D341Med (cell line): ENCODE results near the gene EMC8.
A peak's percentile ranks its signal among the peaks of the same experiment; 100 is the strongest.
"Not testable (repeated sequence)": the region's sequence is repeated elsewhere in the genome, so short reads cannot be mapped to it uniquely, and the experiment has no call there.

Experiments
- DNase-seq: peaks from one replicate; pipeline ENCODE4 v3.0.0; 2012; ENCODE audit warnings: low spot score

The EMC8 gene

DNA sequence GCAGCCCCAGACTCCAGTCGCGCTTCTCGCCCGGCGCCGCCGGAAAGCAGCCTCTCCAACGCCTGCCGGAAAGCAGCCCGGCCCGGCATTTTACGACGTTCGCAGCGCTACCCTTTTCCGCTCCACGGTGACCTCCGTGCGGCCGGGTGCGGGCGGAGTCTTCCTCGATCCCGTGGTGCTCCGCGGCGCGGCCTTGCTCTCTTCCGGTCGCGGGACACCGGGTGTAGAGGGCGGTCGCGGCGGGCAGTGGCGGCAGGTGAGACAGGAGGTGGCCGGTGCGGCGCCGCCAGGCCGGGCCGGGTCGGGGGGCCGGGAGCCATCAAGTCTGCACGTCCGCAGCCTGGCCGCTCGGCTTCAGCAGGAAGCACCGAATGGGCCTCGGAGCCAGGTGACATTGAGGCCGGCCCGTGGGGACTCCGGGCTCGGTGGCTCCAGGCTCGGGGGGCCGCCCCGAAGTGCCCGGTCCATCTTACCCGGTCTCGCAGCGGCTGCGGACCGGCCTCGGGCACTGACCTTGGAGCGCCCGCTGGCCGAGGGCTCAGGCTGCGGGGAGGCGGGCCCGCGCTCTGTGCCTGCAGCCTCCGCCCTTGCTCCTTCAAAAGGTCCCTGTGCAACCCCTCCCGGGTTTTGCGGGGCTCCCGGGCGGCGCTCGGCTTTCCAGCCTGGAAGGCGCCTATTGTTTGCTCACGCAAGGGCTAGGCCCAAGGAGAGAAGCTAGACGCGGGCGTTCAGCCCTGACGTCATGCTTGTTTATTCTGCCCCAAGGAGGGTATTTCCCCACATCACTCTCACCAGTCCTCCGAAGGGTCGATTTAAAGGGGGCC is at the start of gene EMC8, which contains the start of gene COX4I1:
EMC8 (minus strand) TSS at position 48 of the 824 bp plus-strand sequence. CDS start 249 bp downstream, outside the sequence.
COX4I1 (plus strand) TSS at position 199 of the 824 bp plus-strand sequence. CDS start 1,511 bp downstream, outside the sequence.
- DNase-seq, result peak; percentile 96

DNA sequence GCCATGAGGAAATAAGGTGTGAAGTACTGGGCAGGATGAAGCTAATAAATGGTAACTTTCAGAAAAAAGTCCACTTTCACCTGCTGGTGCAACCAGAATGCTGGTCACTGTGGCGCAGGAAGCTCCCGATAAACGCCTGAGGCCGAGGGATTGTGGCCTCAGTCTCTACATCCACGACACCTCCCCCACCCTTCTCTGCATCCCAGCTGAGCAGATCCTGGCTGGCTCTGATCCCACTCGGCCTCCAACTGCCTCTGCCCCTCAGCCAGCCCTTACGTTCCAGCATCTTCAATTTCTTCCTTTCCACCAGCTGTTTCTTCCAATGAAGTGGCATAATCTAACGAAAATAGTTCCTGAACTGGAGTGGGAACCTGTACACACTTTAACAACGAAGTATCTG is 49.6 kb upstream of the EMC8 start:
- no peak for DNase-seq

DNA sequence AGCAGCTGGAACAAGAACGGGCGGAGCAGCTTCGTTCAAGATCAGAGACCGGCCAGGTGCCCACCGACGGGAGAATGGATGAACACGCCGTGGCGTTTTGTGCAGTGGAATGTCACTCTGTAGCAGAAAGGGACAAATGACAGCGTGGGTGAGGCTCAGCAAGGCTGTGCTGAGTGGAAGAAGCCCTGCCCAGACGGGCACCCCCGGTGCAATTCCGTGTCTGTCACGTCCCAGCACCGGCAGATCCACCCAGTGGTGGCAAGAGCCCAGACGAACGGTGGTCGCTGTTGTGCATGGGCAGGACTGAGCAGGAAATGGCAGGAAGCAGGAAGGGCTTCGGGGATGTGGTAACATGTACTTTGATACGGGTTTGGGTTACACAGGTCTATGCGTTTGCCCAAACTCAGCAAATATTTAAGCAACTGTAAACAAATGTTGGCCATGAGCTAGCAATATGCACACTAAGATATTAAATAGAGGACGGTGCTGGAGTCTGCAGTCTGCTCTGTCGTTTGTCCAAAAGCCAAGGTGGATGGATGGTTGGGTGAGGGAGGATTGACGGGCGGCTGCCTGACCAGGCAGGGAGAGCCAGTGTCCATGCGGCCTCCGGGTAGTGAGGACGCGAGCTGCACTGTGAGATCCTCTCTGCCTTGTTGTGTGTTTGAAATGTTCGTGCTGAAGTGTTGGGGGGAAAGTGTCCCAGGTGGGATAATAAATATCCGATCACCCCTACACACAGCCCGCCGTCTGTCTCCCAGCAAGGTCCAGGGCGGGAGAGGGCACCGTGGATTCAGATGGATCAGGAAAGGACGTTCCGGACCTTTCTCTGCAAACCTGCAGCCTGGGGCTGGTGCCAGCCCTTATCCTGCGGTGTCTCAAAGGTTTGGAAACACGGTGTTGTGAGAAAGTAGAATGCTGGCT is 48.6 kb upstream of the EMC8 start:
- DNase-seq, result no peak

DNA sequence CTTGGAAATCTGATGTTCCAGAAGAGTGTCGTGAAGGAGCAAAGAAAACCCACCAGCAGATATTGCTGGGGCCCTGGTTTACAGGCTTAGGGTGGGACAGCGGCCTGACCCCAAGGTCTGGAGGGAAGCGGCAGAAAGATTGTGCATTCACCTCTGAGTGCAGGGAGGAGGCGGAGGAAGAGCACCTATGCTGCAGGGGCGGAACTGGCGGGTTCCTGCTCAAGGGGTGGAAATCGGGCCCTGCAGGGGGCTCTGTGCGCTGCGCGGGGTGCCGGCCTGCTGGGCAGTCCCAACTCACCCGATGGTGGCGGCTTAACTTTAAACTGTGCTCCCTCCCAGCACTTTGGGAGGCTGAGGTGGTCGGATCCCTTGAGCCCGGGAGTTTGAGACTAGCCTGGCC is 47.7 kb upstream of the EMC8 start:
- no peak for DNase-seq

DNA sequence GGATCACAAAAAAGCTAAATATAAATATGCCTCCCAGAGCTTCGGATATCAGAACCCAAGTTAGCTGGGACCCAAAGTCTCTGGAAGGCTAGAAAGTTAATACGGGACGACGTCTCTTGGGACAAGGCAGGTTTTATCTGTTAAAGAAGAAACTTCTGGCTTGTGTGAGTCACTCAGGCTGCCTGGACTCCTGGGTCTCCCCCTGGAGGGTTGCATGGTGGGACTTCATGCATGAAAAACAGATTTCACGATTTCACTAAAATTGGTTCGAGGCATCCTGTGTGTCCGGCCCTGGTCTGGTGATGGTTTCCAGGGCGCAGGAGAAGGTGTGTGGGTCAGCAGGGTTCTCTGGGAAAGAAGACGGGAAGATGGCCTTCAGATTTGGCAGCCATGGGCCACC is 47.1 kb upstream of the EMC8 start:
- no peak for DNase-seq

DNA sequence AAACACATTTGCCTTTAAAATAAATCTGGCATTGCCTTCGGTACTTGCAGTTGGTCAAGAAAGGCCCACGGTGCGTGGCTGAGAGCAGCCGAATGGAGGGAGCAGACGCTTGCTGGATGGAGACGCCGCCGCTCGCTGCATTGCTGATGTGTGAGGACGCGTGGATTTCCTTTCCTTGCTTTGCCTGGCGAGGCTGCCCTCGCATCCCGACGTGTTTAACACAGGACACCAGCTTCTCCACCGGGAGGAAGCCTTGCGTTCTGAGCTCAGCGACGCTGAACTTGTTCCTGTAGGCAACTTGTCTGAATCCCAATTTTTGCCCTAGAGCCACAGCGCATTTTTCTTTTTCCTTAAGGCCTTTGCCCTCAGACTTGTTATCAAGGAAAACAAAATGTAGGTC is 45.9 kb upstream of the EMC8 start:
- no peak for DNase-seq

DNA sequence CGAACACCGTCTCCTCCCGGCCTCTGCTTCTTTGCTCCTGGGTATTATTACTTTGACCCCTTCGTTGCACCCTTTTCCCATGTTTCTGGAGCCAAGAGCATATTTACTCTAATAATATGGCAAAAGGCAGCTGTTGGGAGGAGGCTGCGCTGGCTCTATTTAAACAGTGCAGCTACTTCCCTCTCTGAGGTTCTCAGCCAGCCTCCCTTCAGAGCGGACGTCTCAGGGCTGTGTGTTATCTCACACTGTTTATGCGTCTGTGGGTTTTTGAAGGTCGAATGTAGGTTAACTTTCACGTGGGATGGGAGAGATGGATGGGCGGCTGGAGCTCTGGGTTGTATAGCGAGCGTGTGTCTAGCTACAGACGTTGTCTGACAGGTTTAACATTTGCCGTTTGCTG is 45.4 kb upstream of the EMC8 start:
- DNase-seq, result no peak

DNA sequence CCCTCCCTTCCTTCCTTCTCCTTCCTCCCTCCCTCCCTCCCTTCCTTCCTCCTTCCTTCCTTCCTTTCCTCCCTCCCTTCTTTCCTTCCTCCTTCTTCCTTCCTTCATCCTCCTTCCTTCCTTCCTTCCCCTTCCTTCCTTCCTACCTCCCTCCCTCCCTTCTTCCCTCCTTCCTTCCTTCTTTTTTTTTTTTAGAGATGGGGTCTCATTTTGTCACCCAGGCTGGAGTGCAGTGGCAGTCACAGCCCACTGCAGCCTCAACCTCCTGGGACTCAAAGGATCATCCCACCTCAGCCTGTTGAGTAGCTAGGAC is 44.8 kb upstream of the EMC8 start:
- DNase-seq, result no peak

DNA sequence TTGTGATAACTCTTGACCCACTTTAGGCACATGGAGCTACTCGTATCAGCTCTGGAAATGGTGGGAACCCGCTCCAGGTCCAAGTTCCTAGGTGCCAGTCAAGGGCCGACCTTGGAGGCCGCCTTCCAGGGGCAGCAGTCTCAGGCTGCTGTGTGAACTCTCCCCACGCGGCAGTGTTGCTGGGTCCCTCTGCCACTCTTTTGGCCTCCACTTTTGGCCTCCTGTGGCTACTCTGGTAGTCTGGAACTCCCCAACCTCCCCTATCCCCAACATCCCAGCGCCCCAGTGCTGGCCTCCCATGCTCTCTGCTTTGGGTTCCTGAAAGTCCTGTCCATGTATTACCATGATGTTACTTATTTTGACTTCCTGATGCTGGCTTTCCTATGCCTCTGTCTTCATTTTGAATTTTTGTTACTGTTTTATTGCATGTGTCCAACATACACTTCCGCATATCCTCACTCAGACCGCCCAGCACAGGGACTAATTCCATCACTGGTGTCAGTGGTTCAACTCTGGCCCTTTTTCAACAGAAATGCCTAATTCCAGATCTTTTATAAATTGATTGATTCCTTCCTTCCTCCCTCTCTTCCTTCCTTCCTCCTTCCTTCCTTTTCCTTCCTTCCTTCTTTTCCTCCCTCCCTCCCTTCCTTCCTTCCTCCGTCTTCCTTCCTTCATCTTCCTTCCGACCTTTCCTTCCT is 44.3 kb upstream of the EMC8 start:
- no peak for DNase-seq

DNA sequence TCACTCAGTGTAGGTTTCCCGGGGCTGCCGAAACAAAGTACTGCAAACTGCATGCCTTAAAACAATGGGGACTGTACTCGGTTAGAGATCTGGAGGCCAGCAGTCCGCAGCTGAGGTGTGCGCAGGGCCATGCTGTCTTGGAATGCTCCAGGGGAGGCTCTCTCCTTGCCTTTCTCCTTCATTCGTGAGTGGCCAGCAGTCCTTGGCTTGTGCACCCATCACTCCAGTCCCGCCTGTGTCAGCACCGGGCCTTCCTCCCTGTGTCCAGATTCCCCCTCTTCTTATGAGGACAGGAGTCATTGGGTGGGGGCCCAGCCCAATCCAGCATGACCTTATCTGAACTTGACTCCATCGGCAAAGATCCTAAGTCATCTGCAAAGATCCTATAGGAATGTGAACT is 43.5 kb upstream of the EMC8 start:
- DNase-seq, result no peak

DNA sequence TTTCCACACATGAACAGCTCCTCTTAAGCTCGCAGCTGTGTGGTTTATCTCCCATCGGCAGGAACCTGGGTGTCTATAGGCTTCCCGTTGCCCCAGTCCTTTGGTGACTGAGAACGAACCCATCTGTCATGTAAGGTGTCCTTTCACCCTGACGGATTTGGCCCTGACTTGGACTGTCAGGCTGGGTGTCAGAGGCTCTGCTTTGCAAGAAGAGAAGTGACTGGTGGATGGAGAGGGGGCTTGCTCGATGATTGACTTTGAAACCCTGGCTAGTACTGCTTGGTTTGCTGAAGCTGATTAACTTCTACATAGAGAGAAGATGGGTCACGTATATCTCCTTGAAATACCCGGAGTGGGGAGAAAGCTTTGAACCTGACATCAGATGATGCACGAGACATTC is 43.1 kb upstream of the EMC8 start:
- DNase-seq, result no peak

DNA sequence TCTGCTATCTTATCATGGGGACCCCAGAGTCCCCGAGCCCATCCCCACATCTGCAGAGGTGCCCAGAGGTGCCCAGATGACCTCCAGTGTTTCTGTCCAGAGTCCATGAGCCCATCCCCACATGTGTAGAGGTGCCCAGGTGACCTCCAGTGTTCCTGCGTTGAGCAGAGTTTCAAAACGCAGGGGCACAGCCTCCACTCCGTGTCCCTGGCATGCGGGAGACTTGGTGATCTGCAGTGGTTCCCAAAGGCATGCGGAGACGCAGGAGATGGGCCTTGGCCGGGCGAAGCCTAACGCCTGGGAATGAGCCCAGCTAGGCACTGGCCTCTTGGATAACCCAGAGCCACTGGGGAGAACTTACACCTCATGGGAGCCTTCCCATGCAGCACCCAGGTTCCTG is 41.5 kb upstream of the EMC8 start:
- no peak for DNase-seq

DNA sequence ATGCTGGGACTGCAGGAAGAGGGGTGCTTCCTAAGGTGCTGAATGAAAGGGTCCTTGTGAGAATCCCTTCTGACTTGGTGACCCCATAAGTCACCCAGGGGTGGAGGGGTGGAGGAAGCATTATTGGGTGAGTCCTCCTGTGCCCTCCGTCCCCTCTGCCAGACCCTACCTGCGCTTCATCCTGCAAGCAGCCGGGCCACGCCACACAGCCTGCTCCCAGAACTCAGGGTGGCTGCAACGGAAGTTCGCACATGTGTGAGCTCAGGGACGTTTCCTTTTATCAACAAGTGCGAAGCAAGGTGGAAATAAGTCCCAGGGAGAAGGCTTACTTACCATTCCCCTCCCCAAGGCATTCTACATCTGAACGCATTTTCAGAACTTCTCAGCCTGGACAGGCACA is 41.1 kb upstream of the EMC8 start:
- DNase-seq, result no peak

DNA sequence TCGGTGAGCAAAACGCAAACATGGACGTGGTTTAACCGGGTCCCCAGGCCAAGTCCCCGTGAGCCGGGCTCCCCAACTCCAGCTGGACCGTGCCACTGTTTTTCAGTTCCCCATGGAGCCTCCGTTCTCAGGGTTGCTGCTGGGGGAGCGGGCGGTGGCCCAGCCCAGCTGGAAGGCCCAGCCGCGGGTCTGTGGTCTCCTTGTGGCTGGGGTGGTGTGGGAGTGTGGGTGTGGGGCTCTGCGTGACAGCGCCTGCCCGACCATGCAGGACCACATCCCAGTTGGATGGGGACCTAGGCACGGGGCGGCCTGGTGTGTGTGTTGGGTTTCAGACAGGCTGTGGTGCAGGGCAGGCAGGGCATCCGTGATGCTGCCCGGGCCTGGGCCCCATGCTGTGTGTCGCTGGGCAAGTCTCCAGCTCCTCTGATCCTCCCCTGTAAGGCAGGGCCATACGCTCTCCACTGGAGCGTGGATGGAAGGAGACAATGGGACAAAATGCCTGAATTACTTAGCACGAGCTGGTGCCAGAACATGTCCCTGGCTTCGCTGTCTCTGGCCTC is 40.4 kb upstream of the EMC8 start:
- DNase-seq, result no peak

DNA sequence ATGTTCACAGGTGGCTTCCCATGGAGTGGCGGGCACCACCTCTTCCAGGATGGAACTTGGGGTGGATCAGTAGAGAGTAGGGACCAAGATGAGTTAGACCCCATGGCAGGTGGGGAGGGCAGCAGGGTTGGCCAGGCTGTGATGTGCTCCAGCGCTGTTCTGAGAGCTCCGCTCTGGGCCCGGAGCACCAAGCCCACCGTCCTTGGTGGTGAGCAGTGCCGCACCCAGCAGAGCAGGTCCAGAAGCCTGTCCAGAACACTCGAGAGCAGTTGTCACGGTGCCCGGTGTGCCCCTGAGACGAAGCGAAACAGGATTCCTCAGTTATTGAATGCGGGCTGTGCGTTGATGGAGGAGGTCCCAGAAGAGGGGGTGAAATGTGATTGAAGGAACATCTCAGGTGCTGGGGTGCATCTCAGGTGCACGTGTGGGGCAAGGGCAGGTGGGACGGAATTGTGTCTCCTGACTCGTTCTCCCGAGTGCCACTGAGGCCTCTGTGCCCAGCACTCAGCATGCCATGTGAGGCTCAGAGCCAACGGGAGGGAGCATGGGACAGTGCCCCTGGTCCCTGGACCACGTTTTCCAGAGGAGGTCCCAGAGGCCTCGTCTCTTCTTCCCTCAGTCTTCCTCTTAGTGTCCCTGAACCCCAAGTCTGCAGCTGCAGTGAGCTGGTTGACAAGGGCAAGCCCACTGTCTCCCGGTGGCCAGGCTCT is 39.7 kb upstream of the EMC8 start:
- DNase-seq, result no peak

DNA sequence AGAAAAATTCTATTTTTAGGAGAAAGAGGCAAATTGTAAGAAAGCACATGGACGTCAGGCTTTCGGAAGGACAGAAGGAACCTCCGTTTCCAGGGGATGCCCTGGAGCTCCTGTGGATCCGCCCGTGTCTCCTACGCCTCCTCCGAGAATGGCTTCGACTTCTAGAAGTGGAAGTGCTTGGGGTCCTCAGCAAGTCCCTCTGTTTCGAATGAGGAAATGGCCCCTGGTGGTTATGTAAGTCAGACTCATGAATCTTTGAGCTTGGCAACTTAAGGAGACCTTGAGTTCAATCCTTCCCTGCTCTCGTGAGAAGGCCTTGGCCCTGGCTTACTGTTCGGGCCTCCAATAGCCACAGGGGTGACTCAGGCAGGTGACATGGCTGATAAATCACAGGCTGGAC is 39.0 kb upstream of the EMC8 start:
- DNase-seq, result no peak

DNA sequence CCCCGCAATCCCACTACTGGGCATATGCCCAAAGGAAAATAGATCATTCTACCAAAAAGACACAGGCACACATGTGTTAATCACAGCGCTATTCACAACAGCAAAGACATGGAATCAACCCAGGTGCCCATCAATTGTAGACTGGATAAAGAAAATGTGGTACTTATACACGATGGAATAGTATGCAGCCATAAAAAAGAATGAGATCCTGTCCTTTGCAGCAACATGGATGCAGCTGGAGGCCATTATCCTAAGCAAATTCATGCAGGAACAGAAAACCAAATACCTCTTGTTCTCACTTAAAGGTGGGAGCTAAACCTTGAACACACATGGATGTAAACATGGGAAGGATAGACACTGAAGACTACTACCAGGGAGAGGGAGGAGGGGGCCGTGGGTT is 38.3 kb upstream of the EMC8 start:
- not testable (repeated sequence) for DNase-seq

DNA sequence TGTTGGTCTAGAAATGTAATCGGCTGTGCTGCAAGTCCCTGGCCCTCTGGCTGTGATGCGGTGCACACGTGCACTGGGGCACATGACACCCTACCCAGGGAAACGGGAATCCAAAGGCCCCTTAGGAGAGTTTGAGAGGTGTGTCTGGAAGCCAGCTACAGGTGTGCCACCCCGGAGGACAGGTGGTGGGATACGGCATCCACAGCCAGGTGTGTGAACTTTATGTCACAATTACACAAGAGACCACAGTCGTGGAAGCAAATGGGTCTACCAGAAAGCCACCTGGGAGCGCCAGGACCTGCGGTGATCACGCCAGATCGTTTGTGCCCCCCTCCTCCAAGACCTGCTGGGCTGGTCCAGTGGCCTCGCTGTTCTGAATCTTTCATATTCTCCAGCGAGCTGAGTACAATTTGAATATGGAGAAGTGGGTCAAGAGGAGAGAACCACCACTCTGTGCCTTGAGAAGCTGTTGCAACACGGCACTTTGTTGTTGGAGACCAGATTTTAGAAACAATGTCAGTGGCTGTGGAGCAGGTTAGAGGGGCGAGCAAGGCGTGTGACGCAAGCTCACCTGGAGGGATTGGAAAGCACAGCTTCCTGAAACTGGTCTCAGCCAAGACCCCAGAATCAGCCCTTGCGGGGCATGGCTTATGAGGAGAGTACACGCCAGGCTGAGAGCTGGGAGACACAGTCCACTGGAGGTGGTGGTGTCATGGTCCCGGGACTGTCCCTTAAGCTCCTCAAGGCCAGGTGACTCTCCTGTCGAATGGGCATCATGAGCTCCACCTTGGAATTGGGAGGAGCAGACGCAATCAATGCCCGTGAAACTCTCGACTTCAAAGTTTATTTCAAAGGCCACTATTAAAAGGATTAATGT is 37.6 kb upstream of the EMC8 start:
- no peak for DNase-seq

DNA sequence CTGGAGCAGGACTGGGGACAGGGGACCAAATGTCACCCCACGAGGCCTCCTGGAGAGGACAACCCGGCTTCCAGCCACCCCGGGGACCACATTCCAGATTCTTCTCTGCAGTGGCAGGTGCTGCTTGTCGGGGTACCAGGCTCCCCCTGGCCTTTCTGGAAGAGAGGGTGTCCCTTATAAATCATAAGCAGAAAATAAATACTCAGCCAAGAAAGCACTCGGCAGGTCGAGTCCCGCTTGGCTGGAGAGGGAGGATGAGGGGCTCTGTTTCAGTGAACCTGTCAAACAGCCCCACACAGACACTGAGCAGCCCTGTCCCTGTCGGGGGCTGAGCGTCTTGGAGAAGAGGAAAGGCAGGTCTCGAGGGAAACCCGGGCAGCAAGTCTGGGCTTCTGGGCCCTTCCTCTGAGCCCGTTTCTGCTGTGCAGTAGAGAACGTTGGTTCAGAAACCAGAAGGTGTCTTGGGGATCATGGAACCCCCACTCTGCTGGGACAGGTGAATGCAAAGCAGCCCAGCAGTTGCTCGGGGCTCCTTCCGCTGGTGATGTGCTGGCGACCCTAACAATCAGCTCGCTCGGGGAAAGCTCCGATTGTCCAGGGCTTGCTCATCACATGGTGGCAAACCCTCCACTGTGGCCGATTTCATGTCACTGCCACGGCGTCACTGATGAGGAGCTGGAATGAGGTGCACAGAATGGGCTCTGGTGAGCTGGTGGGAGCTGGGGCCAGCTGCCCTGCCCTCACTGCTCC is 36.8 kb upstream of the EMC8 start:
- no peak for DNase-seq

DNA sequence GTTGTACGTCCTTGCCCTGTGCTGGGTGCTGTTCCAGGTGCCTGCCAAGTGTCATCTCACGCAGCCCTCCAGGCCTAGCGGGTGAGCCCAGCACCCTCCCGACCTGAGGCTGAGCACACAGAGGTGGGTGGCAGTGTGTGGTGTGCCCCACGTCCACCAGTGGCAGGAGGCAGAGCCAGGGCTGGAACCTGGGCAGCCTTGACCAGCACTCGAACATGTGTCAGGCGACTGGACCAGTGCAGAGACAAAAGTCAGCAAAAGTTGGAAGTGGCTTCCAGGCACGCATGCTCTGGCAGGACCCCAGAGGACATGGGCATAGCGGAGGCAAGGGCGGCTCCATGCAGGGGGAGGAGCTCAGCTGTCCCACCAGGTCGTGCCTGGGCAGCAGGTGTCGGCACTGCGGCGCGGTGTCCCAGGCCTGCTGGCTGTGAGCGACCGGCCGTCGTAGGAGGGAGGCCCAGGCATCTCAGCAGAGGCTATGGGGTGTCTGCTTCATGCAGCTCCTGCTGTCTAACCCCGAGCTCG is 35.9 kb upstream of the EMC8 start:
- no peak for DNase-seq
